K562 (cell line): ENCODE measurements around the gene SND1. TPM values are rescaled to one million over a fixed set of nuclear protein-coding genes. Genes with fewer than 3 reads are reported as not detected.

Experiments
- ARID3B ChIP-seq: fragments of 250-450 bp; sonication (Bioruptor Pico); IDR thresholded peaks from 2 replicates; pipeline ENCODE4 v1.4.0; 2020; ENCODE audit warnings: borderline replicate concordance
- BRD4 ChIP-seq: fragments of 200-600 bp; sonication (generic); IDR thresholded peaks from 2 replicates; pipeline ENCODE4 v1.6.1; 2017; ENCODE audit warnings: inconsistent platforms
- CHD1 ChIP-seq: fragments of 200-600 bp; sonication (generic); IDR thresholded peaks from one replicate; pipeline ENCODE4 v1.6.1; 2012; ENCODE audit warnings: mild to moderate bottlenecking, moderate library complexity, low read length, inconsistent platforms
- CREB3L1 ChIP-seq: fragments of 450-650 bp; IDR thresholded peaks from 2 replicates; pipeline ENCODE4 v1.6.1; 2014; ENCODE audit warnings: low read depth, mild to moderate bottlenecking, moderate library complexity, borderline replicate concordance
- DPF2 ChIP-seq: fragments of 450-650 bp; IDR thresholded peaks from 2 replicates; pipeline ENCODE4 v1.6.1; 2016
- GATA2 ChIP-seq: sonication (generic); formaldehyde crosslinking; IDR thresholded peaks from 2 replicates; pipeline ENCODE4 v1.4.0; 2020; ENCODE audit warnings: mild to moderate bottlenecking, missing genetic modification reagents
- HNRNPUL1 ChIP-seq: fragments of 200-400 bp; formaldehyde crosslinking; IDR thresholded peaks from 2 replicates; pipeline ENCODE4 v1.6.1; 2017; ENCODE audit warnings: low read length
- IRF9 ChIP-seq: fragments of 450-650 bp; IDR thresholded peaks from 2 replicates; pipeline ENCODE4 v1.6.1; 2016; ENCODE audit warnings: missing biosample characterization, missing genetic modification characterization
- JUNB ChIP-seq: fragments of 450-650 bp; formaldehyde crosslinking; conservative IDR thresholded peaks from 2 replicates; pipeline ENCODE4 v1.4.0; 2020; ENCODE audit warnings: mild to moderate bottlenecking
- KAT7 ChIP-seq: sonication (generic); formaldehyde crosslinking; IDR thresholded peaks from 2 replicates; pipeline ENCODE4 v1.8.0; 2022; ENCODE audit warnings: missing genetic modification reagents, mild to moderate bottlenecking, borderline replicate concordance
- MED1 ChIP-seq: sonication (generic); formaldehyde crosslinking; IDR thresholded peaks from 2 replicates; pipeline ENCODE4 v1.8.1; 2023; ENCODE audit warnings: missing genetic modification reagents, borderline replicate concordance
- MXI1 ChIP-seq: IDR thresholded peaks from 2 replicates; pipeline ENCODE4 v1.6.1; 2011; ENCODE audit warnings: low read depth, mild to moderate bottlenecking, improper control_type of control experiment, low read length
- NR2F6 ChIP-seq: fragments of 450-650 bp; formaldehyde crosslinking; IDR thresholded peaks from 2 replicates; pipeline ENCODE4 v1.4.0; 2020; ENCODE audit warnings: mild to moderate bottlenecking
- PHB ChIP-seq: fragments of 250-450 bp; sonication (Bioruptor Pico); IDR thresholded peaks from 2 replicates; pipeline ENCODE4 v1.5.0; 2021
- PYGO2 ChIP-seq: fragments of 450-650 bp; IDR thresholded peaks from 2 replicates; pipeline ENCODE4 v1.6.1; 2016; ENCODE audit warnings: mild to moderate bottlenecking, missing genetic modification characterization, moderate library complexity, missing compliant biosample characterization
- RBM34 ChIP-seq: fragments of 200-400 bp; formaldehyde crosslinking; IDR thresholded peaks from 2 replicates; pipeline ENCODE4 v1.6.1; 2018; ENCODE audit warnings: low read length, borderline replicate concordance; ENCODE audit not compliant: insufficient read depth
- STAT5B ChIP-seq: fragments of 250-450 bp; sonication (Bioruptor Pico); IDR thresholded peaks from 2 replicates; pipeline ENCODE4 v1.8.0; 2021; ENCODE audit warnings: mild to moderate bottlenecking, inconsistent platforms
- TFE3 ChIP-seq: fragments of 450-650 bp; formaldehyde crosslinking; IDR thresholded peaks from 2 replicates; pipeline ENCODE4 v1.4.0; 2020; ENCODE audit warnings: mild to moderate bottlenecking, mixed read lengths
- ZNF212 ChIP-seq: fragments of 450-650 bp; formaldehyde crosslinking; IDR thresholded peaks from 2 replicates; pipeline ENCODE4 v1.4.0; 2020; ENCODE audit warnings: mild to moderate bottlenecking
- ZNF280B ChIP-seq: fragments of 250-450 bp; sonication (Bioruptor Pico); IDR thresholded peaks from 2 replicates; pipeline ENCODE4 v1.5.1; 2021; ENCODE audit warnings: mild to moderate bottlenecking
- ZNF347 ChIP-seq: fragments of 450-650 bp; formaldehyde crosslinking; IDR thresholded peaks from 2 replicates; pipeline ENCODE4 v1.4.0; 2020; ENCODE audit warnings: low read depth, mild to moderate bottlenecking, moderate library complexity
- ZNF561 ChIP-seq: fragments of 450-650 bp; formaldehyde crosslinking; conservative IDR thresholded peaks from 2 replicates; pipeline ENCODE4 v1.4.0; 2020; ENCODE audit warnings: mild to moderate bottlenecking, moderate library complexity
- ZNF780A ChIP-seq: fragments of 250-450 bp; sonication (Bioruptor Pico); IDR thresholded peaks from 2 replicates; pipeline ENCODE4 v1.5.0; 2021; ENCODE audit warnings: mild to moderate bottlenecking
- polyA plus RNA-seq, 8 experiments: library from polyadenylated mRNA; depleted of rRNA in 4 of 8; stranded (reverse) in 5 of 8; unstranded in 3 of 8; fragments of >200 nt; fragmentation: Nextera tagmentation in 2 of 8; fragmentation: Illumina TruSeq in 1 of 8; extraction: Ambion mirVana in 2 of 8; extraction: Trizol in 1 of 8; gene quantifications; 2 replicates each; pipeline versions ENCODE4 v1.2.1 to v1.2.3, GENCODE V29; 2011 to 2014; ENCODE audit warnings: inconsistent platforms in 1 of 8, missing spikeins in 1 of 8
- total RNA-seq, 7 experiments: library from RNA; depleted of rRNA in 6 of 7; stranded (reverse); fragments of >200 nt in 6 of 7; fragmentation: Illumina TruSeq in 2 of 7; extraction: Trizol in 2 of 7; gene quantifications; 2 replicates each; pipeline versions ENCODE4 v1.2.1 to v1.2.3, GENCODE V29; 2011 to 2021; ENCODE audit warnings: low replicate concordance in 1 of 7

Gene SND1
- total and polyA plus RNA-seq, 9 of the 15 experiments (the other 6 are each of a cell fraction or from before 2014, with no cell fraction given) = 46.5 to 307 (median 191) TPM

GRCh38 chr7:127838816-127839415, 186.9 kb downstream of the SND1 start (continued):
- TF ChIP-seq CREB3L1 (no peak; the same call in 1 of the 2 replicates), JUNB (no peak), TFE3 (no peak), MXI1 (no peak), ZNF561 (no peak), ZNF780A (CRISPR knock-in tag) (no peak), RBM34 (no peak), IRF9 (tag) (no peak), STAT5B (CRISPR knock-in tag) (no peak), GATA2 (CRISPR knock-in tag) (peak; percentile 78), KAT7 (CRISPR knock-in tag) (no peak; the same call in 1 of the 2 replicates), ZNF347 (CRISPR knock-in tag) (no peak), ARID3B (CRISPR knock-in tag) (no peak), CHD1 (no peak), HNRNPUL1 (no peak), BRD4 (no peak), ZNF212 (CRISPR knock-in tag) (0 out of 2 replicates have a peak, but pooled peaks have one; percentile 48), DPF2 (peak; percentile 92), NR2F6 (CRISPR knock-in tag) (no peak), PHB (CRISPR knock-in tag) (no peak), ZNF280B (CRISPR knock-in tag) (no peak), PYGO2 (tag) (no peak), MED1 (CRISPR knock-in tag) (no peak)
